NCI-H748 (cell line): ENCODE measurements around the gene OR2H2.

Source experiments
- DNase-seq: peaks from one replicate; lab custom pipeline; 2025; ENCODE audit not compliant: unreplicated experiment; lab: John Stamatoyannopoulos, UW

OR2H2 gene

GRCh38 chr6:29590218-29590808 is 5.4 kb downstream of the OR2H2 start:
- DNase-seq, result no peak

- DNase-seq, result no peak
These were observed 6.8 kb downstream of the OR2H2 start for GRCh38 chr6:29591677-29592076.

- DNase-seq, result no peak
These were observed 8.4 kb downstream of the OR2H2 start for GRCh38 chr6:29593199-29593855.

GRCh38 chr6:29596381-29596900 is 11.5 kb downstream of the OR2H2 start:
- no peak for DNase-seq

GRCh38 chr6:29597184-29597583 is 12.3 kb downstream of the OR2H2 start:
- DNase-seq, result no peak

DNA sequence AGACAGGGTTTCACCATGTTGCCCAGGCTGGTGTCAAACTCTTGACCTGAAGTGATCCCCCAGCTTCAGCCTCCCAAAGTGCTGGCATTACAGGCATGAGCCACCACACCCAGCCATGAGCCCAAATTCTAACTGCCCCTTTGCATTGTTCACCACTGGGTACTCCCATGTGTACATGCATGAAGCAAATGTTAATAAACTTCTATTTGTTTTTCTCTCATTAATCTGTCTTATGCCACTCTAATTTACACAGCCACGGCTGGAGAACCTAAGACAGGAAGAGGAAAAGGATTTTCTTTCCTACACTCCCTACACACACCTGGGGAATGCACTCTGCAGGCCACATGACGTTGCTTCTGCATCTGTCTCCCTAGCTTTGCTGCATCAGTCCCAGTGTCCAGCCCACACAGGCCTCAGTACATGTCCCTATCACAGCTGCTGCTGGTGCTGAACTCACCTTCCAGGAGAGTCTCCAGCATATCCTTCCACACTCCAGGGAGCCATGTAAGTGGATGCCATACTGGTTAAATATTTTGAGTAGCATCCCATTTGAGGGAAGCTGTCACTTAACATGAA is 13.3 kb downstream of the OR2H2 start:
- DNase-seq, result no peak

GRCh38 chr6:29602564-29603361 is 17.8 kb downstream of the OR2H2 start:
- peak; percentile 77 for DNase-seq

DNA sequence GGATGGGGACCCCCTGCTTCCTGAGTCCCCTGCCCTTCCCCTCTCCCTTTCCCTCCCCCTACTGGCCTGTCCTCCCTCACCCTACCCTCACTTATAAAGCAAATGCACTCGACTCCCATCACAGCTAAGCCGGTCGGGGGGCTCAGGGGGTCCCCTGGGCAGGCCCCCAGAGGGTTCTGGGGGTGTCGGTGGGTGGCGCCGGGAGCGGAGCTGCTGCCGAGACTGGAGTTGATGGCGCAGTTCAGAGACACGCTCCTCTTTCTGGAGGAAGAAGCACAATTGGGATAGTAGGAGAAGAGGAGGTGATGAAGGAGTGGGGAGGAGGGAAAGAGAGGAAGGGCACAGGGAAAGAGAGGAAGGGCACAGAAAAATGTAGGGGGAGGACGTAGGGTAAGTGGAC is 18.5 kb downstream of the OR2H2 start:
- DNase-seq, result no peak

DNA sequence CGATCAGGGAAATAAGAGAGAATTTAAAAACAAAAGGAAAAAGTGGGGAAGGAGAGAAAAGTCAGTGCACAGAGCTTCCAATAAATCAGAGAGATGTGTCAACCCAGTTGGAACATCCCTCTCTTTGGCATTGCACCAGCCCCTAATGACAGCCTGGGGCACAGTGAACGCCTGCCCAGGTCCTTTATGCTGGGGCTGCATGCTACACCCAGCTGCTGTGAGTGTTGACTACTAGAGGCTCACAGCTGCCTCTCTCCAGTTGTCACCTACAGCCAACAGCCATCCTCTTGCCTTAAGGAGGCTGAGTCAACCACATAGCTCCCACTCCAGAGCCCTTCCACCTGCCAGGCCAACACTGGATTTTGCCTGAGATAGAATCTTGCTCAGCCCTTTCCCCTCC is 19.0 kb downstream of the OR2H2 start:
- DNase-seq, result no peak

DNA sequence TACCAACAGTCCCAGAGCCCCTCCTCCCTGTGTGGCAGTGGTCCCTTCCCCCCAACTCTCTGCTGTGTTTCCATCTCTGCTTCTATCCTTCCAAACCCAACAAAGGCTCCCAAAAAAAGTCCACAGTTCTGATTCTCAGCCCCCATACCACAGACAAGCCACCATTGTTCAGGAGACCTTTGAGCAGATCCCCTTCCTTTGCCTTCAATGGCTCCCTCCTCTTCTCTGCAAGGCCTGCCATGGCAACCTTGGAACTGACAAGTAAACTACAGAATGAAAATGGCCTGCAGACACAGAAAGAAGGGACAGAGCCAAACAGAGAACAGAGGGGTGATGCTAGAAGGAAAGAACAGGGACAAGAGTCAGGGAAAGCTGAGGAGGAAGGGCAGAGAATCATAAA is 23.2 kb downstream of the OR2H2 start:
- DNase-seq, result no peak

DNA sequence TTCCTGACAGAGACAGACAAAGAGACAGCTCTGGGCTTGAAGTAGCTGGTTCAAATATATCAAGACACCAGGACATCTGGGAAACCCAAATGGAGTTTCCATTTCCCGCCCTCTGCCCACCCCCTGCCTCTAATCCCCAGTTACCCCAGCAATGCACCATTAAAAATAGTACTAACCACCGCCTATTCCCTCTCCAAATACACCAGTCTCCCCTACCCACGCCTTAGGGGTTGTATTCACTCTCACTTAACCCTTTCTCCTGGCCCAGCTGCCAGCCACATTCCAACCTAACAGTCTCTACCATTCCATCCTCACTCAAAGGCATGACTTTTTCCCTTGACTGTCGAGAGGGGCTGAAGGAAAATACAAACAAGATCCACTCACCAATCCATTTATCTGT is 25.6 kb downstream of the OR2H2 start:
- no peak for DNase-seq

- DNase-seq, result no peak
These were observed 26.5 kb downstream of the OR2H2 start for GRCh38 chr6:29611426-29611825.

DNA sequence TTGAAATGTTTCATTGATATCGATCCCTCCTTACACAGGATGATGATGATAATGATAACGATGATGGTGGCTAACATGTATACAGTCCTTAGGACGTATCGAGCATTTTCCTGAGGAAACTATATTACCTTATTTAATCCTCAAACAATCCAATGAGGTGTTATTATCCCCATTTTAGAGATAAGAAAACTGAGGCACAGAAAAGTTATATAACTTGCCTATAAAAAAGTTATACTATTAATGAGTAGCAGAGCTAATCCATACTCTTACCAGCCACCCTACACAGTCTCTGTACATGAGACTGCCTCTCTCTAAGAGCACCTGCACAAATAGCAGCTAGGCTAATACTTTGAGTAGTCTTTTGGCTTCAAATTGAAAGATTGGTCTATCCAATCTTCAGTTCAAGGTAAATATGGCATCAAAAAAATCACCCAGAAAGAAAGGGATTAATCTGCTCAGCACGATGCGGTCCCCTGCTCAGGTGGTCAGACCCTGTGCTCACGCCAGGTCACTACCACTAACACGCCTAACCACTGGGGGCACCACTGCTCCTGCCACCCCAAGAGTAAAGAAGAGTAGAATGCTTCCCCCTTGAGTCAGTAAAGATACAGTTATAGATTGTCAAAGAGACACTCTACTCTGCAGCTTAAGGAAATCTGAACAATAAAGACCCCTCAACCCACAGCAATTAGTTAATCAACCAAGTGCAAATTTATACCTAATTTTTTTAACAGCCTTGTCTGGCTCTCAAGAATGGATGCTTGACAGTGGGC is 33.0 kb downstream of the OR2H2 start:
- DNase-seq, result no peak

DNA sequence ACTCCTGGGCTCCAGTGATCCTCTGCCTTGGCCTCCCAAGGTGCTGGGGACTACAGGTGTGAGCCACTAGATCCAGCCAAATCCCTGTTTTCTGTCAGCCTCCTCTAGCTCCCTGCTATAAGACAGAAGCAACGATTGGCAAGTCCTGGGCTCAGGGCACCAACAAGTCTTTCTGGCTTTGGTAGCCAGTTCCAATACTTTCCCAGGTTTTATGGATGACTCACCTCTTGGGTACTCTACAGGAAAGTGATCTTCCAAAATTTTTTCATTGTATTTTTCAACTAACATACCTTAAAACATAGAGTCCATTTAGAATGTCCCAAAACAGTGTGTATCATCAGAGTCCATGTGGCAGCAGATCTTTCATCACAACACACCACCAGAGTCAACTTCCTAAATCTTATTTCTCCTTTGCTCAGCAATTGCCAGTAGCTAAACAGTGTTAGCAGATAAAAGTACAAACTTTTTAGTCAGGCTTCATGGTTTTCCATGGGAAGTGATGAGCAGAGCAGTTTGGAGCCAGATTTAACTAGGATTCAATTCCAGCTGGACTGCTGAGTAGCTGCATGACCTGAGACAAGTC is 34.7 kb downstream of the OR2H2 start:
- DNase-seq, result no peak

- peak; percentile 38 for DNase-seq
These were observed 35.7 kb downstream of the OR2H2 start for GRCh38 chr6:29620630-29621029.

GRCh38 chr6:29624520-29624961 is 39.6 kb downstream of the OR2H2 start:
- no peak for DNase-seq

DNA sequence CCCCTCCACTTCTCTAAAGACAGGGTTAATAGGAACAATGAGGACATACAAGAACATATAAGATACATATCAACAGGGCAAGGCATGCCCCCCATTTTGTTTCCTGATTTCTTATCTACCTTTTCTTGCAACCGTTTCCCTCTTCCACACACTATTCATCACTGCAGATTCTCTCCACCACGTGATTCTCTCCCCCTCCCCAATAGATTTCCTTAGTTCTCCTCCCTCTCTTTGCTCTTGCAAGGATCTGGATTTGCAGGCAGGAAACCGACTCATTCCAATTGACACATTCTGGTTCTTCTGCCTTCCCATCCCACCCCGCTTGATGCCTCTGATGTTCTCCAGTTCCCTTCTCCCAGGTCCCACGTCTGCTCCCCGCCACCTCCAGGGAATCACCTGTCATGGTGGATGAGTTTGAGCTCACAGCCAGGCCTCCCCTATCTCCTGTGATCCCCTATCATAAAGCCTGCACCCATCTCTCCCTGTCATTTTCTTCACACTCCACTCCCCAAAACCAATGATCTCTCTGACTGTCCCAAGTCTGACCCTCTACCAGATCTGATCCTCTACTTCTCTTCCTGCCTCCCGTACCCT is 40.5 kb downstream of the OR2H2 start:
- no peak for DNase-seq

DNA sequence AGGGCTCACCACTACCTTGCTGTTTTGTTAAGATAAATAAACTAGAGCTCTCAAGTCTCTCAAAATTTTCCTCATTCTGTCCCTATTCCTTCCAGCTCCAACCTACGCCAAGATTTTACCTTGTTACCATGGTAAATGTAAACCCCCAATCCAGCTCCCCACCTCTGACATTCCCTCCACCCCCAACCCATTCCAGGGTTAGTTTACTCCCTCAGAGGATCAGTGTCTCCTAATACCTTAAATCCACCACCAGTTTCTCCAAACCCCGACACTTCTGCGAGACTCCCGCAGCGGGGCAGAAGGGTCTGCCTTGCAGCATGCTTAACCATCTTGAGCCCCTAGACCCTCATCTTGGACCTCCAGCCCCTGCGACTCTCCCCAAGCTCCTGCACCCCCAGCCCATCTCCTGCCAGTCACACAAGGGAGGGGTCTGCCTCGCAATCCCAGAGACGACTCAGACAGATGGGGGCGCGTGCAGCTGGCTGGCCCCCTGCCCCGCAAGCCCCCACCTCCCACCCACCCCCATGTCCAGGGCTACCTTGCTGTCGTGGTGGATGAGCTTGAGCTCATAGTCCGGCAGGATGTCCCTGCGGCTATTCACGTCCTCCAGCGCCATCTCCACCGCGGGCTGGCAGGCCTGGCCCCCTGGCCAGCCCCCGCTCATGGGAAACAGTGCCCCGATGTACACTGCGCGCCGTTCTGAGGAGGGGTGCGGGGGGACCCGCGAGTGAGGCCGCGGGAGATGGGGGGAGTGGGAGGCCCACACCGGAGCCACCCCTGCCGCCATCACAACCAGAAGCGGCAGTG is 42.2 kb downstream of the OR2H2 start:
- peak; percentile 45 for DNase-seq

DNA sequence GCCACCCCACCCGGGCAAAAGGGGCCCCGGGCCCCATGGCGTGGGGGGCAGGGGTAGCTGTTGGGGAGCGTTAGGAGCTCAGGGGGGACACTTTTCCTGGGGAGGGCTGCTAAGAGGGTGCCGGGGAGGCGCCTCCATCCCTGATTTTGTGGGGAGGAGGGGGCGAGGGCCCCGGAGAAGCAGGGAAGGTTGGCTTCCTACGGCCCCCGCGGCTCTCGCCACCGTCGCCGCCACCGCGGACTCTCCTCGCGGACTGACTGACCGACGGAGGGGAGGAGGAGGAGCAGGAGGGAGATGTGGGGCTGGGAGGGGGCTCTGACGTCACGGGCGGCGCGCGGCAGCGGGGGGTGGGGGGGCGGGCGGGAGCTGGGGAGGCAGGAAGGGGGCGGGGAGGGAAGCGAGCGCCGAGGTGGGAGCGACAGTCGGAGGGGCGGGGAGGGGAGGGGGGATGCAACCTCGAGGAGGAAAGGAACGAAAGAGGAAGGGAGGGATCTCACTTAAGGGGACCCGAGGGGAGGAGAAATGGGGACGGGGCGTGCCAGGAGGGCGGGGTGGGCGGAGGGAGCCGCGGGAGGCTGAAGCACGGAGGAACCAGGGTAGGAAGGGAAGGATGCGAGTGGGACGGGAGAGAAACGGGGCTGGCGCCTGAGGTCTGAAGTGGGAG is 43.0 kb downstream of the OR2H2 start:
- DNase-seq, result peak; percentile 90
